ENCODE data around the gene SPTBN1. TPM values are rescaled to one million over a fixed set of nuclear protein-coding genes. Genes with fewer than 3 reads are reported as not detected.

SPTBN1 gene
- total and polyA plus RNA-seq, 5 experiments from 2014 or later: 15.9 to 190 (median 80.4) TPM

DNA sequence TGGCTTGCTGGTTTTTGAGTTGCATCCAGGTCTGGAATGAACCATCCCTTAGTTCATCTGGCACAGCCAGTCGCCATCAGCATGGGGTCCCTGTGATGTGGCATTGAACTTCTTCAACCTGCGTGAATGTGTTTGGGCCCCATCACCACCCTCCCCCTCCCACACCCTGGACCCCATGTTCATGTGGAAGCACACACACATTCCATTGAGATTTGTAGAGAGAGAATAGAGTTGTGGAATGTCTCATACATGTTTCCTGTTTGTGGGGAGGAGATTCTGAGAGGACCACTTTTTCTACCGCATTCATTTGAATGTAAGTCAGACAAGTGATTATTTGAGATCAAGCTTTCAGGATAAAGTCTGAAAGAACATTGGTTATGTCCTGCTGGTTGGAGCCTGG is 149.7 kb downstream of the SPTBN1 start:
- H3K27me3 Mint-ChIP-seq: no peaks in the 10 kb centered on the region
- ATAC-seq: peak in 1 of 2 donors; percentile 6
- peaks cover 0 to 8% (median 0%) of the 10 kb centered on the region in 3 donors for H3K36me3 Mint-ChIP-seq
- H3K4me1 Mint-ChIP-seq: peaks cover 73 to 95% (median 92%) of the 10 kb centered on the region in 4 donors
- H3K4me3 Mint-ChIP-seq: peak overlapping the region; percentile 26 to 82 (median 67)
- no peaks in the 10 kb centered on the region for H3K9me3 Mint-ChIP-seq
- peak overlapping the region; percentile 84 to 98 (median 89) for H3K27ac Mint-ChIP-seq
- DNase-seq: no peak
- POLR2A ChIA-PET: interaction anchor here (1.2 to 4.6 kb wide), 8 partner anchors 9 to 47 kb away, joined by 4 to 32 read pairs (median 6); no protein-coding TSS in a partner anchor

- Mint-ChIP-seq H3K4me1 (peaks cover 72 to 91% (median 87%) of the 10 kb centered on the region in 4 donors), H3K9me3 (no peaks in the 10 kb centered on the region), H3K36me3 (peaks cover 0 to 8% (median 0%) of the 10 kb centered on the region in 3 donors), H3K4me3 (peak overlapping the region; percentile 13 to 82 (median 67)), H3K27me3 (no peaks in the 10 kb centered on the region), H3K27ac (peak overlapping the region; percentile 84 to 98 (median 89))
- ATAC-seq (peak; percentile 78 to 83), DNase-seq (peak in 6 of 10 donors; percentile 22 to 51 (median 34))
- POLR2A ChIA-PET: interaction anchor here (0.6 to 4.6 kb wide), 9 partner anchors 9 to 637 kb away, joined by 3 to 32 read pairs (median 4); no protein-coding TSS in a partner anchor
Measured at GRCh38 chr2:54606393-54606958, 150.3 kb downstream of the SPTBN1 start.

- peak overlapping the region in 7 of 10 donors; percentile 11 to 88 (median 27) for H3K27ac Mint-ChIP-seq
- peaks cover 68 to 89% (median 84%) of the 10 kb centered on the region in 4 donors for H3K4me1 Mint-ChIP-seq
- peaks cover 0 to 18% (median 6%) of the 10 kb centered on the region in 3 donors for H3K36me3 Mint-ChIP-seq
- no peaks in the 10 kb centered on the region for H3K27me3 Mint-ChIP-seq
- POLR2A ChIA-PET: interaction anchor here (1.0 to 1.8 kb wide), 3 partner anchors 33 to 50 kb away, joined by 3 to 7 read pairs (median 5); no protein-coding TSS in a partner anchor
- no peaks in the 10 kb centered on the region for H3K9me3 Mint-ChIP-seq
- ATAC-seq (no peak), DNase-seq (no peak)
- peak overlapping the region in 3 of 10 donors; percentile 1 to 16 (median 15) for H3K4me3 Mint-ChIP-seq
Measured at GRCh38 chr2:54608224-54608623, 152.1 kb downstream of the SPTBN1 start.

GRCh38 chr2:54609241-54609640 is 153.1 kb downstream of the SPTBN1 start:
- POLR2A ChIA-PET: interaction anchor here (0.5 to 1.8 kb wide), 4 partner anchors 12 to 477 kb away, joined by 3 to 7 read pairs (median 4); no protein-coding TSS in a partner anchor
- peaks cover 0 to 29% (median 6%) of the 10 kb centered on the region in 3 donors for H3K36me3 Mint-ChIP-seq

DNA sequence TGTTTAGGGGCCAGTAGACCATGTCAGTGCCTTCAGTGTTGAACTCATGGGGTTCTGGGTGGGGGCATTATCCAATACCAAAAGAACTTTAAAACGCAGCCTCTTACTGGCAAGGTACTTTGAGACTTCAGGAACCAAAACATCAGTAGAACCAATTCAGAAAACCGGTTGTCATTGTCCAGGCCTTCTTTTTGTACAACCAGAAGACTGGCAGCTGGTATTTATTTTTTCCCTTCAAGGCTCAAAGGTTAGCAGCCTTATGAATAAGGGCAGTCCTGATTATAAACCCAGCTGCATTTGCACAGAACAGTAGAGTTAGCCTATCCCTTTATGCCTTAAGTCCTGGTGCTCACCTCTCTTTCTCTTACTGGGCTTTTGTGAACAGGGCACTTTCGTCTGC is 153.5 kb downstream of the SPTBN1 start:
- ATAC-seq: no peak
- H3K27ac Mint-ChIP-seq: peak overlapping the region in 5 of 10 donors; percentile 4 to 64 (median 37)
- H3K27me3 Mint-ChIP-seq: no peaks in the 10 kb centered on the region
- peaks cover 58 to 82% (median 76%) of the 10 kb centered on the region in 4 donors for H3K4me1 Mint-ChIP-seq
- H3K4me3 Mint-ChIP-seq: peak overlapping the region in 4 of 10 donors; percentile 5 to 31 (median 13)
- peaks cover 0 to 33% (median 6%) of the 10 kb centered on the region in 3 donors for H3K36me3 Mint-ChIP-seq
- H3K9me3 Mint-ChIP-seq: no peaks in the 10 kb centered on the region
- POLR2A ChIA-PET: interaction anchor here (0.7 to 1.8 kb wide), 2 partner anchors 12 to 34 kb away, joined by 4 to 5 read pairs; no protein-coding TSS in a partner anchor
- no peak for DNase-seq

More at GRCh38 chr2:54609241-54609640, 153.1 kb downstream of the SPTBN1 start:
- DNase-seq (no peak), ATAC-seq (no peak)
- Mint-ChIP-seq H3K4me1 (peaks cover 62 to 86% (median 81%) of the 10 kb centered on the region in 4 donors), H3K9me3 (no peaks in the 10 kb centered on the region), H3K27me3 (no peaks in the 10 kb centered on the region), H3K27ac (peak overlapping the region in 4 of 10 donors; percentile 4 to 64 (median 28)), H3K4me3 (peak overlapping the region in 3 of 10 donors; percentile 5 to 17 (median 9))

- POLR2A ChIA-PET: interaction anchor here (0.7 kb wide), 1 partner anchor 28 kb away, joined by 3 read pairs; no protein-coding TSS in a partner anchor
- Mint-ChIP-seq H3K27me3 (no peaks in the 10 kb centered on the region), H3K27ac (peak overlapping the region in 3 of 10 donors; percentile 36 to 56 (median 49)), H3K4me3 (peak overlapping the region in 6 of 10 donors; percentile 14 to 55 (median 36)), H3K4me1 (peaks cover 50 to 73% (median 66%) of the 10 kb centered on the region in 4 donors), H3K36me3 (peaks cover 0 to 41% (median 6%) of the 10 kb centered on the region in 3 donors), H3K9me3 (no peaks in the 10 kb centered on the region)
- DNase-seq (no peak), ATAC-seq (no peak)
Measured at GRCh38 chr2:54610700-54611099, 154.6 kb downstream of the SPTBN1 start.

DNA sequence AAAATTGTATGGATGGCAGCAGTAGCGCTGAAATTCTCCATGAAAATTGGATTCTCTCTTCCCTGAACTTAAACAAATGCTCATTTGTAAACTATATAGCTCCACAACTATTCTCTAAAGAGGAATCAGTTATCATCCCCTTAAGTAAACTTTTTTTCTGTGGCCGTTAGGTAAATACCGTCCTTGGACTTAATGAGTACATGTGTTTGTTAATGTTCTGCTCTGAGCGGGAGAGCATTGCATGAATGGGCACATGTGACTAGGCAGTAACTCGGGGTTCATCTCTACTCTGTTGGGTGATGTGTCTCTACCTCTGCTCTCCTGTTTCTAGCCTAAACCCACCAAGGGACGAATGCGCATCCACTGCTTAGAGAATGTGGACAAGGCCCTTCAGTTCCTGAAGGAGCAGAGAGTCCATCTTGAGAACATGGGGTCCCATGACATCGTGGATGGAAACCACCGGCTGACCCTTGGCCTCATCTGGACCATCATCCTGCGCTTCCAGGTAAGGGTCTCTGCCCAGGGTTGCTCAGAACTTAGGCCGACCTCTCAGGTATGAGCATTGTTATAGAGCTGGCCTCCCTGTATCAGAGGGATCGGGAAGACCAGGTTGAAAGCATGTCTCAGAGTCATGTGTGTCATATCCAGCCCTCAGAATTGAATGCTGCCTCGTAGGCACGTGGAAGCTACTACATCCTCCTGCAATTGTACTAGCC is 155.9 kb downstream of the SPTBN1 start:
- DNase-seq (no peak), ATAC-seq (no peak)
- Mint-ChIP-seq H3K36me3 (peaks cover 0 to 49% (median 8%) of the 10 kb centered on the region in 3 donors), H3K4me1 (peaks cover 38 to 70% (median 54%) of the 10 kb centered on the region in 4 donors), H3K4me3 (peak overlapping the region in 3 of 10 donors; percentile 9 to 41 (median 24)), H3K27me3 (no peaks in the 10 kb centered on the region), H3K9me3 (no peaks in the 10 kb centered on the region), H3K27ac (peak overlapping the region in 8 of 10 donors; percentile 10 to 82 (median 53))
- POLR2A ChIA-PET: interaction anchor here (2.5 kb wide), 1 partner anchor 37 kb away, joined by 5 read pairs; no protein-coding TSS in a partner anchor

GRCh38 chr2:54613386-54613785 is 157.3 kb downstream of the SPTBN1 start:
- DNase-seq (no peak), ATAC-seq (no peak)
- POLR2A ChIA-PET: interaction anchor here (2.5 kb wide), 1 partner anchor 39 kb away, joined by 5 read pairs; no protein-coding TSS in a partner anchor
- peaks cover 36 to 73% (median 54%) of the 10 kb centered on the region in 4 donors for H3K4me1 Mint-ChIP-seq
- peaks cover 0 to 63% (median 16%) of the 10 kb centered on the region in 3 donors for H3K36me3 Mint-ChIP-seq
- no peaks in the 10 kb centered on the region for H3K27me3 Mint-ChIP-seq
- no peaks in the 10 kb centered on the region for H3K9me3 Mint-ChIP-seq
- H3K27ac Mint-ChIP-seq: peak overlapping the region in 6 of 10 donors; percentile 0 to 71 (median 40)
- H3K4me3 Mint-ChIP-seq: no peak overlapping the region

DNA sequence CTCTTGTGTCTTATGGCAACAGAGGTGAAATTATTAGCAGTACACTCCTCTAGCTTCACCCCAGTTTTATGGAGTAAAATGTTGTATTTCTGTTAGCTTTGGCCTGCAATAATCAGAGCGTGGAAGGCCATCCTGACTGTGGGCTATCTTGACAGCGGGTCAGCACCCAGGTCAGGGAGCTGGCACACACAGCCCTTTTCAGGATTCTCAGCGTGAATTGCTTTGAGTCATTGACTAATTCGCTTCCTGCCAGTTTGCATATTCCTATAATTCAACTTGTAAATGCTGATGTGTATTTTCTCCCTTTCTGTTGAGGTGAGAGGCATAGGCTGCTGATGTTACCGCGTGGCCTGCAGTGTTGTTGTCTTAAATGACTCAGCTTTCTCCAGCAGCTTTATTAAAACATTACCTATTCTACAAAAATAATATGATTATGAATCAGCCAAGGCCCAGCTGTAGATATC is 157.7 kb downstream of the SPTBN1 start:
- Mint-ChIP-seq H3K36me3 (peaks cover 0 to 68% (median 17%) of the 10 kb centered on the region in 3 donors), H3K4me1 (peaks cover 38 to 73% (median 55%) of the 10 kb centered on the region in 4 donors), H3K9me3 (no peaks in the 10 kb centered on the region), H3K4me3 (no peak overlapping the region), H3K27ac (peak overlapping the region in 7 of 10 donors; percentile 0 to 87 (median 54)), H3K27me3 (no peaks in the 10 kb centered on the region)
- POLR2A ChIA-PET: interaction anchor here (2.5 kb wide), 1 partner anchor 39 kb away, joined by 5 read pairs; no protein-coding TSS in a partner anchor
- no peak for ATAC-seq
- DNase-seq: no peak

GRCh38 chr2:54614819-54615218 is 158.7 kb downstream of the SPTBN1 start:
- H3K9me3 Mint-ChIP-seq: no peaks in the 10 kb centered on the region
- POLR2A ChIA-PET: interaction anchor here (1.1 to 1.5 kb wide), 3 partner anchors 18 to 56 kb away, joined by 3 to 4 read pairs (median 4); no protein-coding TSS in a partner anchor
- H3K4me1 Mint-ChIP-seq: peaks cover 31 to 72% (median 55%) of the 10 kb centered on the region in 4 donors
- ATAC-seq (no peak), DNase-seq (no peak)
- H3K27me3 Mint-ChIP-seq: no peaks in the 10 kb centered on the region
- peak overlapping the region in 5 of 10 donors; percentile 29 to 77 (median 53) for H3K27ac Mint-ChIP-seq
- no peak overlapping the region for H3K4me3 Mint-ChIP-seq
- H3K36me3 Mint-ChIP-seq: peaks cover 0 to 77% (median 21%) of the 10 kb centered on the region in 3 donors

GRCh38 chr2:54615832-54616534 is 159.9 kb downstream of the SPTBN1 start:
- no peaks in the 10 kb centered on the region for H3K27me3 Mint-ChIP-seq
- H3K27ac Mint-ChIP-seq: peak overlapping the region in 7 of 10 donors; percentile 2 to 74 (median 43)
- no peak for ATAC-seq
- H3K4me1 Mint-ChIP-seq: peaks cover 30 to 72% (median 52%) of the 10 kb centered on the region in 4 donors
- no peaks in the 10 kb centered on the region for H3K9me3 Mint-ChIP-seq
- no peak overlapping the region for H3K4me3 Mint-ChIP-seq
- no peak for DNase-seq
- H3K36me3 Mint-ChIP-seq: peaks cover 0 to 89% (median 29%) of the 10 kb centered on the region in 3 donors
- POLR2A ChIA-PET: interaction anchor here (0.9 to 1.5 kb wide), 4 partner anchors 36 to 58 kb away, joined by 3 to 5 read pairs (median 4); no protein-coding TSS in a partner anchor
